HepG2 (cell line): ENCODE measurements around the gene ARHGEF11.

ENCODE experiments used
- NR2C2 ChIP-seq: sonication (generic); formaldehyde crosslinking; IDR thresholded peaks from 2 replicates; pipeline ENCODE4 v1.4.0; 2020; ENCODE audit warnings: missing genetic modification reagents, mild to moderate bottlenecking, moderate library complexity, borderline replicate concordance
- RAD21 ChIP-seq: fragments of 450-650 bp; formaldehyde crosslinking; IDR thresholded peaks from 2 replicates; pipeline ENCODE4 v1.5.0; 2020; ENCODE audit warnings: mild to moderate bottlenecking
- RFX1 ChIP-seq: fragments of 450-650 bp; IDR thresholded peaks from 2 replicates; pipeline ENCODE4 v1.6.1; 2017
- SAP130 ChIP-seq: IDR thresholded peaks from 2 replicates; pipeline ENCODE4 v1.6.1; 2016; ENCODE audit warnings: low read depth
- TF ChIP-seq, protein P1 (sequence below): sonication (generic); formaldehyde crosslinking; IDR thresholded peaks from 2 replicates; pipeline ENCODE4 v1.4.0; 2020; ENCODE audit warnings: missing genetic modification reagents
- TF ChIP-seq, protein P2 (sequence below): IDR thresholded peaks from 2 replicates; pipeline ENCODE4 v1.6.1; 2012; ENCODE audit warnings: inconsistent platforms

DNA sequence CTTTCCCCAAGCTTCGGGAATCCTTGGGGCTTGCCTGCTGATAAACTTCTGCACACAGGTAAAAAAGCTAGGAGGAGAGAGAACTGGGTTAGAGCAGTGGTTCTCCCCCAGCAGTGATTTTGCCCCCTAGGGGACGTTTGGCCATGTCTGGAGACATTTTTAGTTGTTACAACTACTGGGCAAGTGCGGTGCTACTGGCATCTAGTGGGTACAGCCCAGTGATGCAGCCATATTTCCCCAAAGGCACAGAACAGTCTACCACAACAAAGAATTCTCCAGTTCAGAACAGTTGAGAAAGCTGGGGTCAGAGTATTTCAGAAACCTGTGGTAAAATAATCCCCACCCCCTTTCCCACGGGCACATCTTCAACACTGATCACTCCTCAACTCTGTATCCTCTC is 83.8 kb downstream of the ARHGEF11 start:
- TF ChIP-seq RFX1 = no peak
- no peak for TF ChIP-seq NR2C2 (CRISPR knock-in tag)
- no peak for TF ChIP-seq RAD21
- TF ChIP-seq, protein P1, sequence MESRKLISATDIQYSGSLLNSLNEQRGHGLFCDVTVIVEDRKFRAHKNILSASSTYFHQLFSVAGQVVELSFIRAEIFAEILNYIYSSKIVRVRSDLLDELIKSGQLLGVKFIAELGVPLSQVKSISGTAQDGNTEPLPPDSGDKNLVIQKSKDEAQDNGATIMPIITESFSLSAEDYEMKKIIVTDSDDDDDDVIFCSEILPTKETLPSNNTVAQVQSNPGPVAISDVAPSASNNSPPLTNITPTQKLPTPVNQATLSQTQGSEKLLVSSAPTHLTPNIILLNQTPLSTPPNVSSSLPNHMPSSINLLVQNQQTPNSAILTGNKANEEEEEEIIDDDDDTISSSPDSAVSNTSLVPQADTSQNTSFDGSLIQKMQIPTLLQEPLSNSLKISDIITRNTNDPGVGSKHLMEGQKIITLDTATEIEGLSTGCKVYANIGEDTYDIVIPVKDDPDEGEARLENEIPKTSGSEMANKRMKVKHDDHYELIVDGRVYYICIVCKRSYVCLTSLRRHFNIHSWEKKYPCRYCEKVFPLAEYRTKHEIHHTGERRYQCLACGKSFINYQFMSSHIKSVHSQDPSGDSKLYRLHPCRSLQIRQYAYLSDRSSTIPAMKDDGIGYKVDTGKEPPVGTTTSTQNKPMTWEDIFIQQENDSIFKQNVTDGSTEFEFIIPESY (CRISPR knock-in tag) = no peak
- TF ChIP-seq, protein P2, sequence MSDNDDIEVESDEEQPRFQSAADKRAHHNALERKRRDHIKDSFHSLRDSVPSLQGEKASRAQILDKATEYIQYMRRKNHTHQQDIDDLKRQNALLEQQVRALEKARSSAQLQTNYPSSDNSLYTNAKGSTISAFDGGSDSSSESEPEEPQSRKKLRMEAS = no peak
- TF ChIP-seq SAP130 (CRISPR knock-in tag) = no peak
